H9 (cell line): Measurements from ENCODE around the gene TMA7. TPM values are rescaled to one million over a fixed set of nuclear protein-coding genes. Genes with fewer than 3 reads are reported as not detected.

ENCODE experiments used
- DNase-seq: peaks from one replicate; pipeline ENCODE4 v3.0.0-alpha.2; 2017
- H2AFZ ChIP-seq: one replicate; pipeline ENCODE4 v1.6.1; 2013; ENCODE audit warnings: mild to moderate bottlenecking, low read length, control low read depth, moderate library complexity
- H2AK5ac ChIP-seq: 2 replicates; pipeline ENCODE4 v1.6.1; 2013; ENCODE audit warnings: low read length, control low read depth, mixed read lengths; ENCODE audit not compliant: insufficient read length
- H2BK120ac ChIP-seq: one replicate; pipeline ENCODE4 v1.6.1; 2013; ENCODE audit warnings: low read depth, mild to moderate bottlenecking, low read length, control low read depth, inconsistent platforms; ENCODE audit not compliant: poor library complexity, severe bottlenecking
- H2BK12ac ChIP-seq: 2 replicates; pipeline ENCODE4 v1.6.1; 2013; ENCODE audit warnings: low read length, control low read depth, mixed read lengths, low read depth; ENCODE audit not compliant: insufficient read length
- H2BK15ac ChIP-seq: 2 replicates; pipeline ENCODE4 v1.6.1; 2013; ENCODE audit warnings: low read depth, low read length, control low read depth
- H2BK20ac ChIP-seq: one replicate; pipeline ENCODE4 v1.6.1; 2013; ENCODE audit warnings: low read depth, mild to moderate bottlenecking, low read length, control low read depth, inconsistent platforms; ENCODE audit not compliant: poor library complexity, severe bottlenecking
- H2BK5ac ChIP-seq: 2 replicates; pipeline ENCODE4 v1.6.1; 2013; ENCODE audit warnings: low read length, control low read depth, mixed read lengths; ENCODE audit not compliant: insufficient read length
- H3K14ac ChIP-seq: 2 replicates; pipeline ENCODE4 v1.6.1; 2013; ENCODE audit warnings: low read length, control low read depth; ENCODE audit not compliant: insufficient read depth
- H3K18ac ChIP-seq: 2 replicates; pipeline ENCODE4 v1.6.1; 2013; ENCODE audit warnings: low read depth, mild to moderate bottlenecking, mixed read lengths, low read length, control low read depth; ENCODE audit not compliant: insufficient read length
- H3K23ac ChIP-seq: 2 replicates; pipeline ENCODE4 v1.6.1; 2013; ENCODE audit warnings: low read length, control low read depth, mixed read lengths, low read depth; ENCODE audit not compliant: insufficient read length
- H3K23me2 ChIP-seq: 2 replicates; pipeline ENCODE4 v1.6.1; 2013; ENCODE audit warnings: low read depth, mild to moderate bottlenecking, mixed read lengths, low read length, control low read depth; ENCODE audit not compliant: insufficient read length, poor library complexity, severe bottlenecking
- H3K27ac ChIP-seq: 2 replicates; pipeline ENCODE4 v1.5.1; 2013; ENCODE audit warnings: low read length, control low read depth, mixed read lengths, low read depth; ENCODE audit not compliant: insufficient read length
- H3K27me3 ChIP-seq: 2 replicates; pipeline ENCODE4 v1.6.1; 2013; ENCODE audit warnings: low read length, control low read depth, inconsistent platforms; ENCODE audit not compliant: insufficient read depth
- H3K4ac ChIP-seq: 2 replicates; pipeline ENCODE4 v1.6.1; 2013; ENCODE audit warnings: low read depth, mild to moderate bottlenecking, control low read depth, inconsistent platforms, low read length, moderate library complexity
- H3K4me1 ChIP-seq: 2 replicates; pipeline ENCODE4 v1.6.1; 2013; ENCODE audit warnings: low read length, control low read depth, inconsistent platforms; ENCODE audit not compliant: insufficient read depth
- H3K4me2 ChIP-seq: 2 replicates; pipeline ENCODE4 v1.6.1; 2013; ENCODE audit warnings: low read length, control low read depth, mixed read lengths; ENCODE audit not compliant: insufficient read length, insufficient read depth
- H3K56ac ChIP-seq: 2 replicates; pipeline ENCODE4 v1.6.1; 2013; ENCODE audit warnings: low read depth, mild to moderate bottlenecking, mixed read lengths, low read length, control low read depth; ENCODE audit not compliant: insufficient read length
- H3K79me1 ChIP-seq: 2 replicates; pipeline ENCODE4 v1.6.1; 2013; ENCODE audit warnings: low read depth, mild to moderate bottlenecking, moderate library complexity, low read length, control low read depth, inconsistent platforms; ENCODE audit not compliant: insufficient read depth, poor library complexity, severe bottlenecking
- H3K79me2 ChIP-seq: 2 replicates; pipeline ENCODE4 v1.6.1; 2013; ENCODE audit warnings: low read length, control low read depth, inconsistent platforms; ENCODE audit not compliant: insufficient read depth
- H3K9ac ChIP-seq: 2 replicates; pipeline ENCODE4 v1.6.1; 2013; ENCODE audit warnings: low read length, control low read depth, mixed read lengths; ENCODE audit not compliant: insufficient read length; ENCODE audit errors: extremely low read depth
- H3K9me3 ChIP-seq: one replicate; pipeline ENCODE4 v1.6.1; 2013; ENCODE audit warnings: low read depth, low read length, inconsistent platforms; ENCODE audit not compliant: control insufficient read depth
- H3T11ph ChIP-seq: one replicate; pipeline ENCODE4 v1.6.1; 2013; ENCODE audit warnings: mild to moderate bottlenecking, low read length, control low read depth, inconsistent platforms
- H4K20me1 ChIP-seq: one replicate; pipeline ENCODE4 v1.6.1; 2013; ENCODE audit not compliant: control insufficient read depth, insufficient read length, insufficient read depth
- H4K5ac ChIP-seq: 2 replicates; pipeline ENCODE4 v1.6.1; 2013; ENCODE audit warnings: low read depth, mild to moderate bottlenecking, mixed read lengths, low read length, control low read depth; ENCODE audit not compliant: insufficient read length
- H4K8ac ChIP-seq: replicated peaks from 2 replicates; pipeline ENCODE4 v1.6.1; 2013; ENCODE audit warnings: low read length, control low read depth, mixed read lengths, low read depth; ENCODE audit not compliant: insufficient read length
- H4K91ac ChIP-seq: 2 replicates; pipeline ENCODE4 v1.6.1; 2013; ENCODE audit warnings: low read depth, mild to moderate bottlenecking, moderate library complexity, mixed read lengths, low read length, control low read depth; ENCODE audit not compliant: insufficient read length
- H3K27ac Mint-ChIP-seq, 3 experiments: 2 replicates in 2 of 3; 3 replicates in 1 of 3; pipeline ENCODE4 v1.8.0; 2020 to 2021; ENCODE audit warnings: mixed read lengths in 3 of 3, mild to moderate bottlenecking in 1 of 3, moderate library complexity in 1 of 3
- H3K27me3 Mint-ChIP-seq: 2 replicates; pipeline ENCODE4 v1.8.0; 2021; ENCODE audit warnings: low read depth, mild to moderate bottlenecking, moderate library complexity, mixed read lengths
- H3K36me3 Mint-ChIP-seq, 3 experiments: 2 replicates in 2 of 3; 3 replicates in 1 of 3; pipeline ENCODE4 v1.8.0; 2020 to 2021; ENCODE audit warnings: low read depth in 3 of 3, mixed read lengths in 3 of 3; ENCODE audit not compliant: insufficient read depth in 1 of 3
- H3K4me1 Mint-ChIP-seq, 2 experiments: 2 replicates each; pipeline ENCODE4 v1.8.0; 2020; ENCODE audit warnings: mixed read lengths in 2 of 2
- H3K4me3 Mint-ChIP-seq, 2 experiments: 2 replicates in 1 of 2; 3 replicates in 1 of 2; pipeline ENCODE4 v1.8.0; 2020 to 2021; ENCODE audit warnings: mild to moderate bottlenecking in 2 of 2, mixed read lengths in 2 of 2, moderate library complexity in 1 of 2
- H3K9me3 Mint-ChIP-seq, 2 experiments: 2 replicates in 1 of 2; 3 replicates in 1 of 2; pipeline ENCODE4 v1.8.0; 2020; ENCODE audit warnings: mild to moderate bottlenecking in 2 of 2, mixed read lengths in 2 of 2, moderate library complexity in 1 of 2
- WGBS: extraction: QIAGEN DNeasy Blood & Tissue Kit; methylation state at CpG from one replicate; pipeline ENCODE4 v1.1.7; 2013; ENCODE audit warnings: missing lambda C conversion rate, low lambda C conversion rate, mixed read lengths; ENCODE audit not compliant: insufficient read length; ENCODE audit errors: extremely low coverage; 5-methylcytosine and 5-hydroxymethylcytosine counted together
- total RNA-seq: library from RNA; stranded (reverse); gene quantifications from 2 replicates; pipeline ENCODE4 v1.2.1, GENCODE V29; 2021
- TF ChIP-seq, protein P1 (sequence below): fragments of 200-600 bp; sonication (generic); conservative IDR thresholded peaks from 3 replicates; pipeline ENCODE4 v1.8.0; 2021; ENCODE audit warnings: antibody characterized with exemption, mild to moderate bottlenecking

TMA7 gene
- total RNA-seq, 1 experiment from 2014 or later: 305 TPM

GRCh38 chr3:48429317-48429959 is 10.6 kb upstream of the TMA7 start:
- Histone ChIP-seq H3K4ac (no peak overlapping the region; the same call in 1 of the 2 replicates), H3K18ac (peak overlapping the region; percentile 73), H2BK120ac (no peak overlapping the region), H3K79me1 (no peaks in the 10 kb centered on the region), H3K9me3 (no peaks in the 10 kb centered on the region), H3K27me3 (no peaks in the 10 kb centered on the region), H3K56ac (no peak overlapping the region), H4K20me1 (no peaks in the 10 kb centered on the region), H2AFZ (no peak overlapping the region), H3K23ac (no peak overlapping the region), H4K8ac (no peak overlapping the region), H4K91ac (no peak overlapping the region), H3K9ac (peak overlapping the region; percentile 57), H2BK5ac (no peak overlapping the region), H3K79me2 (peaks cover 35% of the 10 kb centered on the region; the same call in 1 of the 2 replicates), H2BK20ac (no peak overlapping the region), H3K4me2 (peak overlapping the region; percentile 15), H2BK12ac (no peak overlapping the region), H4K5ac (no peak overlapping the region), H3K4me1 (peaks cover 13% of the 10 kb centered on the region; the same call in 1 of the 2 replicates), H2AK5ac (no peak overlapping the region), H3K14ac (peak overlapping the region; percentile 85; the same call in 1 of the 2 replicates), H3T11ph (no peak overlapping the region), H3K23me2 (peaks cover 13% of the 10 kb centered on the region), H3K27ac (no peak overlapping the region), H2BK15ac (no peak overlapping the region)
- no peaks in the 10 kb centered on the region for H3K9me3 Mint-ChIP-seq
- H3K4me3 Mint-ChIP-seq: peak overlapping the region; percentile 92 to 93
- peak; percentile 80 for DNase-seq
- no peaks in the 10 kb centered on the region for H3K27me3 Mint-ChIP-seq
- peaks cover 21 to 46% (median 39%) of the 10 kb centered on the region in 3 experiments; a peak in 6 of 7 replicates for H3K36me3 Mint-ChIP-seq
- H3K4me1 Mint-ChIP-seq: peaks cover 56 to 57% of the 10 kb centered on the region in 2 experiments
- WGBS: no CpG with 5 or more reads among the region's 86 CpGs
- TF ChIP-seq, protein P1, sequence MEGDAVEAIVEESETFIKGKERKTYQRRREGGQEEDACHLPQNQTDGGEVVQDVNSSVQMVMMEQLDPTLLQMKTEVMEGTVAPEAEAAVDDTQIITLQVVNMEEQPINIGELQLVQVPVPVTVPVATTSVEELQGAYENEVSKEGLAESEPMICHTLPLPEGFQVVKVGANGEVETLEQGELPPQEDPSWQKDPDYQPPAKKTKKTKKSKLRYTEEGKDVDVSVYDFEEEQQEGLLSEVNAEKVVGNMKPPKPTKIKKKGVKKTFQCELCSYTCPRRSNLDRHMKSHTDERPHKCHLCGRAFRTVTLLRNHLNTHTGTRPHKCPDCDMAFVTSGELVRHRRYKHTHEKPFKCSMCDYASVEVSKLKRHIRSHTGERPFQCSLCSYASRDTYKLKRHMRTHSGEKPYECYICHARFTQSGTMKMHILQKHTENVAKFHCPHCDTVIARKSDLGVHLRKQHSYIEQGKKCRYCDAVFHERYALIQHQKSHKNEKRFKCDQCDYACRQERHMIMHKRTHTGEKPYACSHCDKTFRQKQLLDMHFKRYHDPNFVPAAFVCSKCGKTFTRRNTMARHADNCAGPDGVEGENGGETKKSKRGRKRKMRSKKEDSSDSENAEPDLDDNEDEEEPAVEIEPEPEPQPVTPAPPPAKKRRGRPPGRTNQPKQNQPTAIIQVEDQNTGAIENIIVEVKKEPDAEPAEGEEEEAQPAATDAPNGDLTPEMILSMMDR: no peak
- H3K27ac Mint-ChIP-seq: peak overlapping the region; percentile 97 to 98 (median 97); a peak in 6 of 7 replicates
